Ectodermal cell (in vitro differentiated cells): ENCODE measurements around the gene SLC39A8.

ENCODE experiments used
- H3K27ac ChIP-seq: 2 replicates; pipeline ENCODE4 v1.7.0; 2013; ENCODE audit warnings: mild to moderate bottlenecking, low read depth, low read length; ENCODE audit not compliant: insufficient read depth, poor library complexity, severe bottlenecking
- H3K27me3 ChIP-seq: 2 replicates; pipeline ENCODE4 v1.7.0; 2013; ENCODE audit warnings: mild to moderate bottlenecking, low read length; ENCODE audit not compliant: insufficient read depth, control insufficient read depth, poor library complexity, severe bottlenecking
- H3K36me3 ChIP-seq: one replicate; pipeline ENCODE4 v1.7.0; 2013; ENCODE audit warnings: low read length; ENCODE audit not compliant: control insufficient read depth, insufficient read depth
- H3K4me1 ChIP-seq: one replicate; pipeline ENCODE4 v1.7.0; 2013; ENCODE audit warnings: low read length; ENCODE audit not compliant: control insufficient read depth, insufficient read depth
- H3K4me3 ChIP-seq: 2 replicates; pipeline ENCODE4 v1.7.0; 2013; ENCODE audit warnings: low read depth, low read length, control low read depth; ENCODE audit not compliant: insufficient read depth
- H3K9me3 ChIP-seq: 2 replicates; pipeline ENCODE4 v1.7.0; 2013; ENCODE audit warnings: mild to moderate bottlenecking, low read length, moderate library complexity; ENCODE audit not compliant: control insufficient read depth
- WGBS, 2 experiments: methylation state at CpG; one replicate each; pipeline ENCODE4 v1.1.7; 2013; ENCODE audit warnings: missing lambda C conversion rate in 2 of 2; 5-methylcytosine and 5-hydroxymethylcytosine counted together

The SLC39A8 gene

GRCh38 chr4:102308032-102308799 is 37.1 kb downstream of the SLC39A8 start:
- no peak overlapping the region for H3K4me3 ChIP-seq
- no peaks in the 10 kb centered on the region for H3K27me3 ChIP-seq
- H3K9me3 ChIP-seq: no peaks in the 10 kb centered on the region
- 93 to 98% methylated on average over 1 of the region's 1 CpG for WGBS, 2 experiments
- H3K27ac ChIP-seq: no peak overlapping the region
- H3K36me3 ChIP-seq: no peaks in the 10 kb centered on the region
- H3K4me1 ChIP-seq: no peaks in the 10 kb centered on the region

- no peaks in the 10 kb centered on the region for H3K4me1 ChIP-seq
- no peak overlapping the region for H3K4me3 ChIP-seq
- WGBS, 2 experiments: 100% methylated on average over 1 of the region's 1 CpG; no CpG with 5 or more reads in 1 of the 2 experiments
- no peaks in the 10 kb centered on the region for H3K9me3 ChIP-seq
- H3K27ac ChIP-seq: no peak overlapping the region
- H3K36me3 ChIP-seq: no peaks in the 10 kb centered on the region
- no peaks in the 10 kb centered on the region for H3K27me3 ChIP-seq
Observed at GRCh38 chr4:102305666-102306065, 39.6 kb downstream of the SLC39A8 start.

- H3K9me3 ChIP-seq: no peaks in the 10 kb centered on the region
- H3K27ac ChIP-seq: no peak overlapping the region
- no CpG with 5 or more reads among the region's 1 CpG for WGBS, 2 experiments
- no peaks in the 10 kb centered on the region for H3K36me3 ChIP-seq
- H3K27me3 ChIP-seq: no peaks in the 10 kb centered on the region
- no peak overlapping the region for H3K4me3 ChIP-seq
- H3K4me1 ChIP-seq: no peaks in the 10 kb centered on the region
Observed at GRCh38 chr4:102302762-102303161, 42.5 kb downstream of the SLC39A8 start.

GRCh38 chr4:102301167-102301566 is 44.1 kb downstream of the SLC39A8 start:
- H3K9me3 ChIP-seq: no peaks in the 10 kb centered on the region
- no peak overlapping the region for H3K27ac ChIP-seq
- no peaks in the 10 kb centered on the region for H3K36me3 ChIP-seq
- H3K4me1 ChIP-seq: no peaks in the 10 kb centered on the region
- 83 to 97% methylated on average over 1 of the region's 1 CpG for WGBS, 2 experiments
- H3K27me3 ChIP-seq: no peaks in the 10 kb centered on the region
- H3K4me3 ChIP-seq: no peak overlapping the region

- Histone ChIP-seq H3K4me3 (no peak overlapping the region), H3K9me3 (no peaks in the 10 kb centered on the region), H3K27me3 (no peaks in the 10 kb centered on the region), H3K4me1 (no peaks in the 10 kb centered on the region), H3K27ac (no peak overlapping the region), H3K36me3 (no peaks in the 10 kb centered on the region)
- 21 to 22% methylated on average over 4 of the region's 4 CpGs for WGBS, 2 experiments
Observed at GRCh38 chr4:102299354-102300107, 45.8 kb downstream of the SLC39A8 start.

GRCh38 chr4:102298716-102299115 is 46.6 kb downstream of the SLC39A8 start:
- H3K27me3 ChIP-seq: no peaks in the 10 kb centered on the region
- no peaks in the 10 kb centered on the region for H3K4me1 ChIP-seq
- no peaks in the 10 kb centered on the region for H3K9me3 ChIP-seq
- 96 to 100% methylated on average over 1 of the region's 1 CpG for WGBS, 2 experiments
- no peak overlapping the region for H3K27ac ChIP-seq
- H3K4me3 ChIP-seq: no peak overlapping the region
- H3K36me3 ChIP-seq: no peaks in the 10 kb centered on the region

- Histone ChIP-seq H3K4me3 (no peak overlapping the region), H3K36me3 (no peaks in the 10 kb centered on the region), H3K27ac (no peak overlapping the region), H3K4me1 (no peaks in the 10 kb centered on the region), H3K9me3 (no peaks in the 10 kb centered on the region), H3K27me3 (no peaks in the 10 kb centered on the region)
Observed at GRCh38 chr4:102295153-102295862, 50.0 kb downstream of the SLC39A8 start.

GRCh38 chr4:102288497-102288896 is 56.8 kb downstream of the SLC39A8 start:
- no peak overlapping the region for H3K4me3 ChIP-seq

GRCh38 chr4:102285831-102286230 is 59.5 kb downstream of the SLC39A8 start:
- no peak overlapping the region for H3K4me3 ChIP-seq
- no peak overlapping the region for H3K27ac ChIP-seq
- H3K27me3 ChIP-seq: no peaks in the 10 kb centered on the region
- H3K9me3 ChIP-seq: no peaks in the 10 kb centered on the region
- H3K36me3 ChIP-seq: no peaks in the 10 kb centered on the region
- H3K4me1 ChIP-seq: no peaks in the 10 kb centered on the region

More at GRCh38 chr4:102288497-102288896, 56.8 kb downstream of the SLC39A8 start:
- Histone ChIP-seq H3K27me3 (no peaks in the 10 kb centered on the region), H3K36me3 (no peaks in the 10 kb centered on the region), H3K27ac (no peak overlapping the region), H3K4me1 (no peaks in the 10 kb centered on the region), H3K9me3 (no peaks in the 10 kb centered on the region)

- H3K27me3 ChIP-seq: no peaks in the 10 kb centered on the region
- no peak overlapping the region for H3K27ac ChIP-seq
- no peaks in the 10 kb centered on the region for H3K4me1 ChIP-seq
- 91 to 94% methylated on average over 4 of the region's 4 CpGs for WGBS, 2 experiments
- H3K9me3 ChIP-seq: no peaks in the 10 kb centered on the region
- no peak overlapping the region for H3K4me3 ChIP-seq
- no peaks in the 10 kb centered on the region for H3K36me3 ChIP-seq
Observed at GRCh38 chr4:102281171-102281839, 64.0 kb downstream of the SLC39A8 start.
